AG04449 (cell line): ENCODE data around the gene CPXM2.

Experiments used
- CTCF ChIA-PET: fragments of 350-600 bp; formaldehyde crosslinking; extraction: SDS; loops from one replicate; lab custom pipeline; 2021; ENCODE audit warnings: antibody characterized with exemption; lab: Yijun Ruan, JAX
- POLR2A ChIA-PET: fragments of 400-600, 350-600 bp; formaldehyde crosslinking; extraction: SDS; loops from one replicate; lab custom pipeline; 2020; ENCODE audit warnings: antibody characterized with exemption, inconsistent platforms; lab: Yijun Ruan, JAX
- DNase-seq: peaks from one replicate; pipeline ENCODE4 v3.0.0-alpha.2; 2010; ENCODE audit warnings: low read depth, low spot score
- H3K4me3 ChIP-seq: 2 replicates; pipeline ENCODE4 v1.5.1; 2011; ENCODE audit warnings: low read depth, mild to moderate bottlenecking, control low read depth, low read length
- CTCF ChIP-seq: IDR thresholded peaks from one replicate; pipeline ENCODE4 v1.5.1; 2011; ENCODE audit warnings: mild to moderate bottlenecking, moderate library complexity, low read length, control low read depth, inconsistent platforms; ENCODE audit not compliant: insufficient read depth; ENCODE audit errors: missing control alignments

Gene CPXM2

GRCh38 chr10:123842692-123843385, 48.8 kb downstream of the CPXM2 start:
- no peak for DNase-seq
- ChIA-PET POLR2A (no interaction called here), CTCF (no interaction called here)
- TF ChIP-seq CTCF: no peak
- H3K4me3 ChIP-seq: no peak overlapping the region

GRCh38 chr10:123841560-123841959, 50.0 kb downstream of the CPXM2 start:
- ChIA-PET CTCF (no interaction called here), POLR2A (no interaction called here)
- no peak for DNase-seq
- H3K4me3 ChIP-seq: no peak overlapping the region
- no peak for TF ChIP-seq CTCF

GRCh38 chr10:123841115-123841514, 50.5 kb downstream of the CPXM2 start:
- H3K4me3 ChIP-seq: no peak overlapping the region
- no peak for DNase-seq
- ChIA-PET CTCF (interaction anchor here (0.6 kb wide), 1 partner anchor 150 kb away, joined by 3 read pairs; no protein-coding TSS in a partner anchor), POLR2A (no interaction called here)
- no peak for TF ChIP-seq CTCF

- no peak overlapping the region for H3K4me3 ChIP-seq
- ChIA-PET CTCF (interaction anchor here (0.6 kb wide), 1 partner anchor 150 kb away, joined by 3 read pairs; no protein-coding TSS in a partner anchor), POLR2A (no interaction called here)
- no peak for DNase-seq
- no peak for TF ChIP-seq CTCF
Observed at GRCh38 chr10:123840714-123841113, 50.9 kb downstream of the CPXM2 start.

- CTCF ChIA-PET: no interaction called here
- DNase-seq: no peak
- TF ChIP-seq CTCF: no peak
- POLR2A ChIA-PET: interaction anchor here (0.6 kb wide), 1 partner anchor 15 kb away, joined by 3 read pairs; no protein-coding TSS in a partner anchor
- H3K4me3 ChIP-seq: no peak overlapping the region
Observed at GRCh38 chr10:123838596-123839310, 52.9 kb downstream of the CPXM2 start.

GRCh38 chr10:123837756-123838155, 53.9 kb downstream of the CPXM2 start:
- TF ChIP-seq CTCF: no peak
- no peak for DNase-seq
- H3K4me3 ChIP-seq: no peak overlapping the region
- ChIA-PET CTCF (no interaction called here), POLR2A (interaction anchor here (0.6 kb wide), 1 partner anchor 16 kb away, joined by 3 read pairs; no protein-coding TSS in a partner anchor)
